GM21619 (cell line): ENCODE data around the gene TENM3.

Source experiments
- ATAC-seq: cut with Tn5 transposase; IDR thresholded peaks from one replicate; pipeline ENCODE4 v1.9.1; 2021; ENCODE audit not compliant: unreplicated experiment

Gene TENM3

DNA sequence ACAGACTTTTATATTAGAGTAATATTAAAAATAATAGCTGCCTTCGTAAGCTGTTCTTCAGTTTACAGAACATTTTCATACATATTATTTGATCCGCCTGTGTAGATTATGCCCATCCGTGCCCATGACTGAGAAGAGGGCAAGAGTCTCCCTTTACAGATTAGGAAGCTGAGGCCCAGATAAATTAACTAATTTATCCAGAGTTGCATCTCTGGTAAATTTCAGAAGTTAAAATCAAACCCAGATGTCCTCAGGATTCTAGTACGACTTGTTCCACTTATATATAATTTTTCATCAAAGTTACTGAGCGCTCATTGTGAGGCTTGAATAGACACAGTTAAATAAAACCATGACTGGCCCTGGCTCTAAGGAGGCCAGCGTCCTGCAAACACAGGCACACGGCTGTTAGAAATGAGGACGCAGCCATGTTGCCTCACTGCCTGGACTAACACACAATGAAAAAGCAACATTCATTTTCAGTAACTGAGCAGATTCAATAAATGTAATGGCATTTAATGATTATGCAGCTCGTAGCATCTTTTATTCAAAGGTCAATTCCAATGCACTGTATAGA is 148.0 kb downstream of the TENM3 start:
- ATAC-seq: no peak

DNA sequence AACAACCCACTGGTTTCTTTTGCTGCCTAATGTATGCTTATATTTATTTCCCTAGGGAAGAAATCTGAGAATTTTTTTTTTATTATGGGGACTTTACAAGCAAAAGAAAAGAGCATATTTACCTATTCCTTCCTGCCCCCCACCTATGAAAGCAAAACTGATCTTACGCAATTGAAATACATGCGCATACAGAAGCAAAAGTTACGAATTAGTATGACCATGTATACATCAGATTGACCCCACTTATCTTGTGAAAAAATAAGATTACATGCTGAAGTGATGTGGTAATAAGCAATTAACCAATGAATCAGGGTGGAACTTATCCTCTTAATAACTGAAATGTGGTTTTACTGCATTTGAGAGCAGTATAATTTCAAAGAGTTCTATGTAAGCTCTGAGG is 151.0 kb downstream of the TENM3 start:
- ATAC-seq: no peak

DNA sequence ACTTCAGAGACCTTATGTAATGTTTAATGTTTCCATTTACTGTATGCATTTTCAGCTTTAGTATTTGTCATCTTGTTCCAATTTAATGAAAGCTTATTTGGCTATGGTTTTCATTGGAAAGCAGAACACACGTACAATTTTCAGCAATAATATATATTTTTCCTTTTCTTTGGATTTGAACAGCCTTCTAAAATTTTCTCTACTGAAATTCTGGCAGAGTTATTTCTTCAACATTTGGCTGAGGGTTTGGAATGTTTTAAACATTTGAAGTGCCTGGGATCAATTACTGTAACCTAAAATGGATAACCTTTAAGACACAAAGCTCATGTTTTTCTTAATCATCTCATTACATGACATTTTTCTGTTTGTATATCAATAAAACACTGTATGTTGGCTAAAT is 156.9 kb downstream of the TENM3 start:
- no peak for ATAC-seq

DNA sequence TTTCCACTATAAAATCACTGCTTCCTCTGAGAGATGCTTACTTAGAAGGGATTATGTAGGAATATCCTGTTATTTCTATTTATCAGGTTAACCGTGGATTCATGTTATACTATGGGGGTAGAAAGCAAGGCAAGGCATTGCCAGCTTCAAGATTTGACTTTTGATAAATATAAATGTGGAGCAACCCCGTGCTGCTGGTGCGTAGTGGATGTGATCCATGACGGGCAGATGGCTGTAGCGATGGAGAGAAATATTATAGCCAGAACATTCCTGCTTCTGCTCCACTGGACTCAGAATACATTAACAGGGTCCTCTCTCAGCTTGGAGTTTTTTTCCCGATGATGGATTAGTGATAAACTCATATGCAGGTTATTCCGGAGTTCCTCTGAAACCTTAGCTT is 157.6 kb downstream of the TENM3 start:
- ATAC-seq: no peak

DNA sequence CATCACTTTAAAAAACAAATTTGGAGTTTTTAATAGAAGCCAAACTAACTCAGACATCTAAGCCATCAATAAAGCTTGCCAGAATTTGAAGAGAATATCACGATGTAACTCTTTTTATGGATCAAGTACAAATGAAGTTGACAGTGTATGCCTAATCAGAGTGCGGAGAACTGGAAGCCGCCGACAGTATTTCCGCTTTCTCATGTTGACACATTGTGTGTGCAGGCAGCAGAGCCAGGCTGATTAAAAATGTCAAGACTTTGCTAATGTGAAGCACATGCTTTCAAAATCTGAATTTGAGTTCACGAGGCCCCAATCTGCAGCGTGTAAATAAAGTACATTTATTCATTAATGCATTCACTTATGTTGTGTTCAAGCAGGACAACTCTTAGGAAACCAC is 161.2 kb downstream of the TENM3 start:
- no peak for ATAC-seq

DNA sequence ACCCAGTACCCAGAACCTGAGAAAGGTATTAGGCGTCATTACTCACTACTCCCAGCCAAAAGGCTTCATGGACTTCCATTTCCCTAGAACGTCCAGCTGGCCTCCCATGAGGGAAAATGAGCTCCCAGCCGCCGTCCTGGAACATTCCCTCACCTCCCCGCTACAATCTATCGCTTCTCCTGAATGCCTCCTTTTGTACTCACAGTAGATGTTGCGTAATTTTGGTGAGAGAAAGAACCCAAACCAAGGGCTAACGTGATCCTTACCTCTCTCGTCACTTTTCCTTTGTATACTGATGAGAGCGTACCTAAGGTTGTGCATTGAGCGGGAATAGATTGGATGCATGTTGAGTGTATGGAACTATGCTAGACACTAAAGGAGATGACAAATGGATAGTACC is 161.9 kb downstream of the TENM3 start:
- no peak for ATAC-seq

DNA sequence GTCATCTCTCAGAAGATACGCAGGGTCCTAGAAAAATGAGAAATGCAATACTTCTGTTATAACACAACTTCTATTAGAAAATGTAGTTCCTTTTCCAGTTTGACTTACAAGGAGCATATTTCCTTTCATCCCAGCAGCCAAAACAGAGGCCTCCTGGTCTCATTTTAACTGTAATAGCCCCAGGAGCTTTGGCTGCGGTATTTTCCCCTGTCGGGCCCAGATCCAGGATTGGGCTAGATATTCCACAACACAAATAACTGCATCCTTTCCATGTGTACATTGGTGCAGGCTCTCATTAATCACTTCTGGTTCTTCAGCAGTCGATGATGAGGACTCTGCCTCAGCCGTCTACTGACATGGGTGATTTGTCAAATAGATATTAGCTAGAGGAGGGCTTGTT is 166.1 kb downstream of the TENM3 start:
- ATAC-seq: no peak

DNA sequence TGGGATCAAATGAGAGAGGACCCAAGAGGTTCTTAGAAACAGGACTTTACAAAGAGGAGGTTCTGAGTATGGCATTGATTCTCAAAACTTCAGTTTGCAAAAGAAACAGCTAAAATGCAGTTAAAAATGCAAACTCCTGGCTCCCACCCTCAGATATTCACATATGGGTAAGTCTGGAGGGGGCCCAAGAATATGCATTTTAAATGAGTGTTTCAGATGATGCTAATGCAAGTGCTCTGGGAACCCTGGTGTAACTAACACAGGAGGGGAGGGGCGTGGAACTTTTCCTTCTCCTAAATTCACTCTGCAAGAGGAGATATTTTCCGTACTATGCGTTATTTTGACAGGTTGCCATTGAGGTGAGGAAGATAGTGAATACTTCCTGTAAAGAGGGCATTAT is 168.2 kb downstream of the TENM3 start:
- no peak for ATAC-seq

DNA sequence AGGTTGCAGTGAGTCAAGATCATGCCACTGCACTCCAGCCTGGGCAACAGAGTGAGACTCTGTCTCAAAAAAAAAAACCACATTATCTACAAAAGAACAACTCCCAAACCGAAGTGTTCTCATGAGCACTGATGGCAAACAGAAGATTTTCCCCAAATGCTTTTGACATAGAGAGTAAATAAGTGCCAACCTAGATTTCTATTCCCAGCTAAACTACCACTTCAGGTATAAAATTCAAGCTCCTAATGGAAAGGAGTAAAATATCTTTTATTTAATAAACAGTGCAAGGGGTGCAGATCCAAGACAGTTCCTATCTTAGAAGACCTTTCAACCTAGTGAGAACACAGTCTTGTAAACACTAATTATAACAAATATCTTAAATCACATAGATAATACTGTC is 170.3 kb downstream of the TENM3 start:
- ATAC-seq: no peak

DNA sequence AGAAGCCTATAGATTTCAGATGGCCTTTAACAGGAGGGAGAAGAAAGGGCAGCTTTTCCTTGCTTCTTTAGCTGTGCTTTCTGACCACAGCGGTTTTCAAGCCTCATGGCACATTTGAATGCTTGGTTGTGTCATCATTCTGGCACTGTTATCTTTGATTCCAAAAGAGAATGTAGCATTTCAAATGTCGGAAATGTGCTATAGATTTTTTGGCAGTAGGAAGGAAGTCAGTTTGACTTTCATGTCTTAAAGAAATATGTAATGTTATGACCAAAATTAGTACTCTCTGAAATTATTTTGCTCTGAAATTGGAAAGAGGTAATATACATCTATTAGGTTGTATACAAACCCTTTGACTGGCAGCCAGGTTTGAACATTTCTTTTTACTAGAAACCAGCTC is 171.9 kb downstream of the TENM3 start:
- no peak for ATAC-seq

DNA sequence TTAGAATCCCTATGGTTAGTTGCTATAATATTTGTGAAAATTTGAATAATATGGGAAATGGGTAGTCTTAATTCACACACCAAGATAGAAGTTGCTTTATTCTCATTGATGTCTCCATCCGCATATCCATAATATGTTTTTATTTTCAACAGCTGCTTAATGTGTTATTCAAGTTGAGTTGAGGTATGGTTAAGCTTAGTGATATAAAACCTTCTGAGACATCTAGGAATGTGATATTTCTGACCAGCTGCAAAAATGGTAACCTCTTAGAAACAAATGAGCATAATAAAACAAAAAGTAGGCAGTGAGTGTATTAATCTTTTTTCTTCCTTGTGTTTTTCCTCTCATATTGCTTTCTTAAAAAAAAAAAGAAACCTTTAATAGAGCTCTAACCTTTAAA is 172.9 kb downstream of the TENM3 start:
- ATAC-seq: no peak

DNA sequence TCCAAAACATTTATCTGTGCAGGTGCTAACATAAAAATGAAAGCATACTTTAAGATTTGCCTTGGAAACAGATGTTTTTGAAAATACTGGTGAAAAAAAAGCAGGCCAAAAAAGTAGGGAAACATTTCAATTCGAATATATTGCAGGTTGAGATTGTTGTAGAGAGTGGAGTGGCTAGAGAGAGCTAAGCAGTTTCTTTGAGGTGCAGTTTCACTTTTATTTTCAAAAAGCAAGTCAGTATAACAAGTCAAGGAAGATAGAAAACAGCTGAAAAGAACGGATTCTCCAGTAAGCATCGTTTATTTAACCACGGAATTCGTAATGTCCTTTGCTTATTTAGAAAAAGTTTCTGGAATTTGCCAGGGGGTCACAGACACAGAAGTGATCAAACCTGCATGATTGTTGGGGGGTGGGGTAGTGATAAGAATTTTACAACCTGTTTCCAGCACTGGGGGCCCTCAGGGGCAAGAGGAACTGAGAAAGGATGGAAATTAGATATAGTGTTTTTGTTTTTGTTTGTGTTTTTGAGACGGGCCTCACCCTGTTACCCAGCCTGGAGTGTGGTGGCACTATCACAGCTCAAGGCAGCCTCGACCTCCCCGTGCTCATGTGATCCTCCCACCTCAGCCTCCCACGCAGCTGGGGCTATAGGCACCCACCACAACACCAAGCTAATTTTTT is 175.0 kb downstream of the TENM3 start:
- ATAC-seq: no peak

DNA sequence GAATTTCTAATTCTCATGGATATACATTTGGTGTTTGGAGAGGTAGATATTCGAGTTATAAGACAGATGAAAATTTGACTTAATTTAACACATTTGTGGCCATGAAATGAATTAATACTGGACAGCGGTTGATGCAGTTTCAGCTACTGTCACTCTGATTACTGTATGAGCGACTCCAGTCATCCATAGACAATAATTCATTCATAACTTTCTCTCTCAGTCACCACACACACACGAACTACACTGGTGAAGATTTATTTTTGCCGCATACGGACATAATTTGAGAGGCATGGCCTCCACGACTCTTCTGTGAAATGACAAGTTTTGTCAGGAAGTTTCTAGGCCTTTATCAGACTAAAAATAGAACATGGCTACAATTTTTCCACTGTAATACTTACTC is 177.0 kb downstream of the TENM3 start:
- ATAC-seq: no peak

DNA sequence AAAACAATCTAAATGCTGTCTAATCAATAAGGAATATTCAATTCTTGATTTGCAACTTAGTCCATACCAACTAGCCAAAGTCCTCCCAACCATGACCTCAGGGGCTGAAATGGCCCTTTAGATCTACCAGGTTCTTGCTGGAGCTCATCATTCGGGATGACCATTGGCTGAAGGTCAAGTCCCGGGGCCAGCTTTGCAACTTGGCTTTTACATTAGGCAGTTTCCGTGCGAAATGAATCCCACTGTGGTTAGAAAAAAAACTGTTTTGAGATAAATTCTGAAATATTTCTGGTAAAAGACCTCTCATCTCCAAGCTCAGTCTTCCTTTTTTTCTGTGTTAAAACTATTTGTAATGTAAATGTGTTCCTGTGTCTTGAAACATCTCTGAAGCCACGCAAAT is 178.6 kb downstream of the TENM3 start:
- ATAC-seq: no peak

DNA sequence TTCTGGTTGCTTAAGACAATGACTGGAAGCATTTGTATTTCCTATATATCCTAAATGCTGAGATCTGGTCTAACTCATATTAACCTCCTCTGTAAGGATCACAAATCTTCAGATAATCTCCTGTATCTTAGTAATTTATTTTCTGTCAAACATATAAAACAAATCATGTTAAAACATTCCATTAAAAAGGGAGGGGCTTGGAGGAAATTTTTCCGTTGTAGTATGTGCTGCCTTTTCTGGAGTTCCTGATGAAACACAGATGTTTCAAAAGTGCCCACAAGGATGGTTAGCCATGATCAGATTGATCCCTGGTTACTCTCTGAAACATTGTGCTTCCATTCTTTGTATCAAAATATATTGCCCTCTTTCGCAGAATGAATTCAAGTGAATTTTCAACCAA is 182.1 kb downstream of the TENM3 start:
- no peak for ATAC-seq

DNA sequence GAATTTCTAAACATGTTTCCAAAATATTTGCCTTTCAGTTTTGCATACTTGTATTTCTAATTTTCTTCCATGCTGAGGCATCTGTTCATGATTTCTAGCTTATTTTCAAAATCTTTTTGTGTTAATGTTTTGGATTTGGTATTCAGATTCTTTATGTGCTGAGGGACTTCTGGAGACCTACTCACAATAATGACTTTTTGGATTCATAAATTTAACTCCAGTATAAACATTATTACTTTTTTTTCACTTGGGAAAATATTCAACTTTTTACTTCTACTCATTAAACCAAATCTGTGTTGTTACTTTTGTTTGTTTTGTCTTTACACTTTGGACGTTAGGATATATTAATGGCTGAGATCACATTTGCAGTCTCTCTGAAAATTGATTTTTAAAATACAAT is 183.7 kb downstream of the TENM3 start:
- ATAC-seq: no peak

DNA sequence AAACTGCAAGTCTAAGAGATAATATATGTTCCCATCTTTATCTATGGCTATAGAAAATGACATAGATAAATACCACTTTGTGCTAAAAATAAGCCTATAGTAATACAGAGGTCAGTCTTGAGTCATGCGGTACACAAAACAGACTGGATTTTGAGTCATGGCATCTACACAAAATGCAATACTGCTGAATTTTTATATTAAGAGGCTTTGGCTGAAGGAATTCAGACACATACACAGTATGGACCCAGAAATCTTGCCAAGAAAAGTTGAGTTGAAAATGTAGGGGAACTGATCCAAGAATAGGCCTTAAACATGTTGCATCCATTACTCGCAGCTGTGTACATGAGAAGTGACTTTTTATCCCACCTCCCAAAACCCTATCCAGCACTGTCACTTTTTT is 184.4 kb downstream of the TENM3 start:
- no peak for ATAC-seq

DNA sequence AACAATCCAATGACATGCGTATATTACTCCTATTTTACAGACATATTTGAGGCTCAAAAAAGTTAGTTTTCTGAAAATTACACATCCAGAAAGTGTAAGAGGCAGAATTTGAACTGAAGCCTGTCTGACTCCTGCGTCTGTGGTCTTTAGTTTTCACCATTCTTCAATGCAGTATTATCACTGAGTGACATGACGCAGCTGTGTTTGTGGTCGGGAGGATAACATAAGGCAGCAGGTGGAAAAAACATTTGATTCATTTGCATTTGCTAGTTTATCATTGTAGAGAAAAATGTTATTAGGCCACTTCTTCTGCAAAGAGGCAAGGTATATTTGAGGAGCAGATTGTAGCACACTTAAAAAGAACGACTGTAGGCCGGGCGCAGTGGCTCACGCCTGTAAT is 186.7 kb downstream of the TENM3 start:
- no peak for ATAC-seq

DNA sequence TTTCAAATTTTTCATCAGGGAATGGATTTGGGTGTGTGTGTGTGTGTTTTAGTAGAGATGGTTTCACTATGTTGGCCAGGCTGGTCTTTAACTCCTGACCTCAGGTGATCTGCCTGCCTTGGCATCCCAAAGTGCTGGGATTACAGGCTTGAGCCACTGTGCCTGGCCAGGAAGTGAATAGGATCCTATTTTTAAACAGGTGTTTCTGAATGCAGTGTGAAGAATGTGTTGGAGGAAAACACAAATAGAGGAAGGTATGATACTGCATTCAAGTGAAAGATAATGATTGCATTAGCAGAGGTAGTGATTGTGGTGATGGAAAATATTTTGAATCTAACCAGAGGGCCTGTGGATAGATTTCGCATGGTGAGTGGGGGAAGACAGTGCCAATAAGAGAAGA is 189.6 kb downstream of the TENM3 start:
- no peak for ATAC-seq

DNA sequence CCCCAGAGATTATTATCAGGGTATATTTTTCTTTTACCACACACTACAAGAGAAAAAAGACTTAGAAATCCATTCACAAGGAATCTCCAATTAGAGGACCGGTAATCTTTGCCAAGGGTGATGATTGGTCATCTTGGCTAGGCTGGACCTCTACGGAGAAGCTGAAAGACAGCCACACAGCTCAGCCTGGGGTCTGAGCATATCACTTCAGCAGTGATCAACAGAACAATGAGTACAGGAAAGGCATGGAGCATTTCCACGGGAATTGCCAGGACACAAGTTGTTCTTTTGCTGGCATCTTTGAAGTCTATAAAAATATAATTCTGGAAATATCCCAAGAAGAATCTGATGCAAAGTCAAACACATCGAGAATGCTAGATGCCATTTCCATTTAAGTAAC is 191.5 kb downstream of the TENM3 start:
- ATAC-seq: no peak

DNA sequence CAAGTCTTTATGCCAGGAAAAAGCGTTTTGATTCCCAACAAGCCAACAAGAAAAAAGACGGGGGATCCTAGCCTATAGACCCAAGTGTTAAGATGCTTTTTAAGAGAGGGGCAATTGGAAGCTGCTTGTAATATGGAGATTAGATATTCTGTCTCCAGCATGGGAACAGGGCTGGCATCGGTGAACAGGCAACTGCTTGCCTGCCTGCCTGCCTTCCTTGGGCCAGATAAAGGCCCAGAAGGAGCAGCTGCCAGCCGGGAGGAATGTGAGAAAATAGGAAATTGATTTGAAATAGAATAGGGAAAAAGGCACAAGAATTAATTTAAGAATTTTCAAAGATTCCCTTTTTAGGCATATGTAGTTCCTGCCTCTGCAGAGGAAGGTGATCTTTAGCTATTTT is 192.2 kb downstream of the TENM3 start:
- no peak for ATAC-seq

DNA sequence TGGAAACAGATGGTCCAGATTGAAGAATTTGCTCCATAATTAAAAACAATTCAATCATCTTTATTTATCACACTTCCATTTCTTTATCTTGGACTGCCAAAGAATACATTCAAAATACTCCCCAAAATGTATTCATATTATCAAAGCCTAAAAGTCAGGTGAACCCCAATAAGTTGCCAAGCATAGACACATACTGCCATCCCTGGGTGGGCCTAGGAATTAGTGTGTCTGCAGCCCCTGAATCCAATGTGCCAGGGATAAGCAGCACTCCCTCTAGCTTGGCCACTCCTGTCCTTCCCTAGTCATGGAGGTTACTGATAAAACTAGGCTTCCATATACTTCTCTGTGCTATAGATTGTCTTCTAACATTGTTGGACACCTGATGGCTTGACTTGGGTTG is 199.9 kb downstream of the TENM3 start:
- ATAC-seq: no peak

DNA sequence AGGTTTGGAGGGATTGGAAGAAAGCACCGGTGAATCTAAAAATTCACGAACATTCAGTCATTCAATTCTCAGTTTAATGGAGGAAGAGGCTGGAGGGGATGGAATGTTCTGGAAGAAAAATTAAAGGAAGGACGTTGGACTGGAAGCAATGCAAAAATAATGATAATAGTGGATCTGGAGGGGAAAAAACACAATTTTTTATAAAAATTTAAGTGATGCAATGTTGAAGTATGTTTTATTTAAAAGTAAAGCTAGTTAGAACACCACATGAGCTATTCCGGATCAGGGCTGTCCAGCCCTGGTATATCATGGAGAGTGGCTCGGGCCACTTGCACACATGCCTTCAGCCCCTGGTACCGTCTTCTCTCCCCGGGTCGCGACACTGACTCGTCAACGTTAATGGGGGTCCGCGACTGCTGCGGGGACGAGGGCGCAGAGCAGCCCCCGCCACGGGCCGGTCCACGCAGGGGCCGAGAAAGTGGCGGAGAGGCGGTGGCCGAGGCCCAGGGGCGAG is 204.6 kb downstream of the TENM3 start:
- ATAC-seq: no peak
